ENCODE data around the gene ACADSB. TPM values are rescaled to one million over a fixed set of nuclear protein-coding genes. Genes with fewer than 3 reads are reported as not detected.
A peak's percentile ranks its signal among the peaks of the same experiment; 100 is the strongest.

ACADSB gene
- polyA plus RNA-seq, 1 of the 3 experiments (the other 2 are of a cell fraction) = 5.9 TPM

DNA sequence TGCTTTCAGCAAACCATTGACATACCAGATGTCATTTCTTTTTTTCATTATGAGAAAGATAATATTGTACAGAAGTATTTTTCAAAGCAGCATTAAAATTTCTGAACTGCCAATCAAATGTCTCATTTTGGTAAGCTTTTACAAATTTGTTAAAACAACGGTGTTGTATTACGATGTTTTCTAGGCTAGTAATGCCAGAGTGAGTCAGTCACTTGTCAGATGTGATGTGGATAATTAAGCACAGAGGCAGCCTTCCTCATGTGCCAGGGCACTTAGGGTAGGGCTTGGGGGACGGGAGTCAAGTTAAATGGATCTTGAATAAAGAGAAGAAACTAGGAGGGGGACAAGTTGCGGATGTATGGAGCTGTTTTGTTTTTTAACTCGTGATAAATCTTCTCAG lies 18.5 kb upstream of the ACADSB start:
- POLR2A ChIA-PET = no interaction called here
- TF ChIP-seq JUND (IDR thresholded peaks at IDR 0.05) = no peak
- TF ChIP-seq, protein P1, sequence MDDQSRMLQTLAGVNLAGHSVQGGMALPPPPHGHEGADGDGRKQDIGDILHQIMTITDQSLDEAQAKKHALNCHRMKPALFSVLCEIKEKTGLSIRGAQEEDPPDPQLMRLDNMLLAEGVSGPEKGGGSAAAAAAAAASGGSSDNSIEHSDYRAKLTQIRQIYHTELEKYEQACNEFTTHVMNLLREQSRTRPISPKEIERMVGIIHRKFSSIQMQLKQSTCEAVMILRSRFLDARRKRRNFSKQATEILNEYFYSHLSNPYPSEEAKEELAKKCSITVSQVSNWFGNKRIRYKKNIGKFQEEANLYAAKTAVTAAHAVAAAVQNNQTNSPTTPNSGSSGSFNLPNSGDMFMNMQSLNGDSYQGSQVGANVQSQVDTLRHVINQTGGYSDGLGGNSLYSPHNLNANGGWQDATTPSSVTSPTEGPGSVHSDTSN (IDR thresholded peaks at IDR 0.05) = peak; percentile 67
- TF ChIP-seq, protein P2, sequence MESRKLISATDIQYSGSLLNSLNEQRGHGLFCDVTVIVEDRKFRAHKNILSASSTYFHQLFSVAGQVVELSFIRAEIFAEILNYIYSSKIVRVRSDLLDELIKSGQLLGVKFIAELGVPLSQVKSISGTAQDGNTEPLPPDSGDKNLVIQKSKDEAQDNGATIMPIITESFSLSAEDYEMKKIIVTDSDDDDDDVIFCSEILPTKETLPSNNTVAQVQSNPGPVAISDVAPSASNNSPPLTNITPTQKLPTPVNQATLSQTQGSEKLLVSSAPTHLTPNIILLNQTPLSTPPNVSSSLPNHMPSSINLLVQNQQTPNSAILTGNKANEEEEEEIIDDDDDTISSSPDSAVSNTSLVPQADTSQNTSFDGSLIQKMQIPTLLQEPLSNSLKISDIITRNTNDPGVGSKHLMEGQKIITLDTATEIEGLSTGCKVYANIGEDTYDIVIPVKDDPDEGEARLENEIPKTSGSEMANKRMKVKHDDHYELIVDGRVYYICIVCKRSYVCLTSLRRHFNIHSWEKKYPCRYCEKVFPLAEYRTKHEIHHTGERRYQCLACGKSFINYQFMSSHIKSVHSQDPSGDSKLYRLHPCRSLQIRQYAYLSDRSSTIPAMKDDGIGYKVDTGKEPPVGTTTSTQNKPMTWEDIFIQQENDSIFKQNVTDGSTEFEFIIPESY (IDR thresholded peaks at IDR 0.05; ENCODE audit: borderline replicate concordance, low read depth) = no peak
- TF ChIP-seq TCF12 (IDR thresholded peaks at IDR 0.05) = peak; percentile 47; the same call in 1 of the 2 replicates
- no peak for TF ChIP-seq RFX5 (IDR thresholded peaks at IDR 0.05; ENCODE audit: low read length)
- Histone ChIP-seq H3K9ac (no peak overlapping the region), H3K27ac (ENCODE audit: low read depth in 2 of 2, low read length in 1 of 2) (no peak overlapping the region; a peak in 1 of 4 replicates), H3K9me3 (no peaks in the 10 kb centered on the region), H3K27me3 (ENCODE audit: insufficient read depth) (no peaks in the 10 kb centered on the region), H3K4me3 (ENCODE audit: low read depth in 2 of 2, low read length in 1 of 2) (no peak overlapping the region), H2AFZ (ENCODE audit: low read depth) (no peak overlapping the region), H3K4me2 (no peak overlapping the region), H3F3A (replicated peaks; ENCODE audit: insufficient read depth) (peaks cover 11% of the 10 kb centered on the region), H3K36me3 (replicated peaks in 1 of 2; ENCODE audit: control insufficient read depth in 1 of 2, insufficient read depth in 2 of 2, low read length in 1 of 2) (peaks cover 36 to 65% of the 10 kb centered on the region in 2 experiments), H3K79me2 (ENCODE audit: insufficient read depth) (no peaks in the 10 kb centered on the region), H3K4me1 (ENCODE audit: control insufficient read depth in 1 of 2, insufficient read depth in 2 of 2, low read depth in 1 of 2, low read length in 1 of 2) (no peaks in the 10 kb centered on the region; a peak in 2 of 4 replicates), H3K9me2 (no peaks in the 10 kb centered on the region), H4K20me1 (ENCODE audit: insufficient read depth) (no peaks in the 10 kb centered on the region)
- no peak for DNase-seq
- CTCF ChIA-PET = interaction anchor here (0.6 to 3.0 kb wide), 3 partner anchors 10 to 391 kb away, joined by 3 to 12 read pairs (median 8); partner anchors contain the start of gene PSTK
- WGBS (ENCODE audit: low lambda C conversion rate) = 46% methylated on average over 5 of the region's 5 CpGs

DNA sequence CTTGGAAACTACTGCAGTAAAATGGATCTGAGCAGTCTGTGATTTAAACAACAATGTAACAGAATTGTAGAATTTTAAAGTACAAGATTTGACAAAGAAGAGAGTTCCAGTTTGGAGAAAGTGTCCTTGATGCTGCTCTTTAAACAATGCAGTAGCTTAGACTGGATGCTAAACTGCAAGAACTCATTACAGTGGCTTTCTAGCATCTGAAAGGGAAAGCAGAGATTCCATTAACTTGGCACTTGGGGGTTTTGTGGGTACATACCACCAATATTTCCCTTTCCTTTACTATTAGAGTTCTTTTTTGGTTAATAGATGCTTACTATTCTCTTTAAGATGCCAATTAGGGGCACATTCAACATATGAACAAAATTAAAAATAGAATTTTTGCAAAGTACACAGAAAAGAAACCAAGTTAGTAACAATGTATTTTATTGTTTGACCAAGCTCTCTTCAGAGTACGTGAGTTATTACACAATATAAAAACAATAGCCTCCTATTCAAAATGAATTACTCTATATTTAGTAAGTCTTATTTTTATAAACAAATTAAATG lies 16.7 kb upstream of the ACADSB start:
- no peak overlapping the region for H3K9ac ChIP-seq
- H3K4me2 ChIP-seq = no peak overlapping the region
- no peak for DNase-seq
- peaks cover 11% of the 10 kb centered on the region for H3F3A ChIP-seq (replicated peaks; ENCODE audit: insufficient read depth)
- no peak overlapping the region for H2AFZ ChIP-seq (ENCODE audit: low read depth)
- H3K9me3 ChIP-seq = no peaks in the 10 kb centered on the region
- CTCF ChIA-PET = interaction anchor here (1.2 to 3.0 kb wide), 3 partner anchors 10 to 16 kb away, joined by 3 to 8 read pairs (median 4); no protein-coding TSS in a partner anchor
- no peaks in the 10 kb centered on the region for H3K9me2 ChIP-seq
- no peaks in the 10 kb centered on the region for H3K27me3 ChIP-seq (ENCODE audit: insufficient read depth)
- no peaks in the 10 kb centered on the region for H4K20me1 ChIP-seq (ENCODE audit: insufficient read depth)
- no peaks in the 10 kb centered on the region for H3K79me2 ChIP-seq (ENCODE audit: insufficient read depth)
- POLR2A ChIA-PET = no interaction called here
- no peak overlapping the region for H3K27ac ChIP-seq (ENCODE audit: low read depth in 2 of 2, low read length in 1 of 2)
- H3K4me1 ChIP-seq (ENCODE audit: control insufficient read depth in 1 of 2, insufficient read depth in 2 of 2, low read depth in 1 of 2, low read length in 1 of 2) = no peaks in the 10 kb centered on the region; a peak in 2 of 4 replicates
- TF ChIP-seq MXI1 (IDR thresholded peaks at IDR 0.05; ENCODE audit: low read depth, low read length) (no peak), EP300 (IDR thresholded peaks at IDR 0.05; ENCODE audit: borderline replicate concordance in 1 of 2, low read depth in 1 of 2, low read length in 1 of 2) (no peak), RAD21 (IDR thresholded peaks at IDR 0.05; ENCODE audit: low read length) (no peak), TAF1 (IDR thresholded peaks at IDR 0.05; ENCODE audit: borderline replicate concordance, low read depth, low read length) (no peak), JUND (IDR thresholded peaks at IDR 0.05) (no peak), GATA2 (CRISPR knock-in tag; IDR thresholded peaks at IDR 0.05) (no peak), EZH2phosphoT487 (IDR thresholded peaks at IDR 0.05; ENCODE audit: borderline replicate concordance, low read depth) (no peak)
- TF ChIP-seq, protein P3, sequence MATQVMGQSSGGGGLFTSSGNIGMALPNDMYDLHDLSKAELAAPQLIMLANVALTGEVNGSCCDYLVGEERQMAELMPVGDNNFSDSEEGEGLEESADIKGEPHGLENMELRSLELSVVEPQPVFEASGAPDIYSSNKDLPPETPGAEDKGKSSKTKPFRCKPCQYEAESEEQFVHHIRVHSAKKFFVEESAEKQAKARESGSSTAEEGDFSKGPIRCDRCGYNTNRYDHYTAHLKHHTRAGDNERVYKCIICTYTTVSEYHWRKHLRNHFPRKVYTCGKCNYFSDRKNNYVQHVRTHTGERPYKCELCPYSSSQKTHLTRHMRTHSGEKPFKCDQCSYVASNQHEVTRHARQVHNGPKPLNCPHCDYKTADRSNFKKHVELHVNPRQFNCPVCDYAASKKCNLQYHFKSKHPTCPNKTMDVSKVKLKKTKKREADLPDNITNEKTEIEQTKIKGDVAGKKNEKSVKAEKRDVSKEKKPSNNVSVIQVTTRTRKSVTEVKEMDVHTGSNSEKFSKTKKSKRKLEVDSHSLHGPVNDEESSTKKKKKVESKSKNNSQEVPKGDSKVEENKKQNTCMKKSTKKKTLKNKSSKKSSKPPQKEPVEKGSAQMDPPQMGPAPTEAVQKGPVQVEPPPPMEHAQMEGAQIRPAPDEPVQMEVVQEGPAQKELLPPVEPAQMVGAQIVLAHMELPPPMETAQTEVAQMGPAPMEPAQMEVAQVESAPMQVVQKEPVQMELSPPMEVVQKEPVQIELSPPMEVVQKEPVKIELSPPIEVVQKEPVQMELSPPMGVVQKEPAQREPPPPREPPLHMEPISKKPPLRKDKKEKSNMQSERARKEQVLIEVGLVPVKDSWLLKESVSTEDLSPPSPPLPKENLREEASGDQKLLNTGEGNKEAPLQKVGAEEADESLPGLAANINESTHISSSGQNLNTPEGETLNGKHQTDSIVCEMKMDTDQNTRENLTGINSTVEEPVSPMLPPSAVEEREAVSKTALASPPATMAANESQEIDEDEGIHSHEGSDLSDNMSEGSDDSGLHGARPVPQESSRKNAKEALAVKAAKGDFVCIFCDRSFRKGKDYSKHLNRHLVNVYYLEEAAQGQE (IDR thresholded peaks at IDR 0.05; ENCODE audit: low read depth, low read length) = no peak
- TF ChIP-seq, protein P1 (IDR thresholded peaks at IDR 0.05) = no peak
- TF ChIP-seq, protein P2 (IDR thresholded peaks at IDR 0.05; ENCODE audit: borderline replicate concordance, low read depth) = no peak
- peaks cover 42 to 68% of the 10 kb centered on the region in 2 experiments for H3K36me3 ChIP-seq (replicated peaks in 1 of 2; ENCODE audit: control insufficient read depth in 1 of 2, insufficient read depth in 2 of 2, low read length in 1 of 2)
- 84% methylated on average over 1 of the region's 1 CpG for WGBS (ENCODE audit: low lambda C conversion rate)
- no peak overlapping the region for H3K4me3 ChIP-seq (ENCODE audit: low read depth in 2 of 2, low read length in 1 of 2)

All from SK-N-SH (cell line).